DND-41 (cell line): Measurements from ENCODE around the gene OAS2.

Experiments
- ATAC-seq: fragments of 200-7000 bp; cut with Tn5 transposase; 3 replicates; pipeline ENCODE4 v1.9.1; 2021; ENCODE audit warnings: low read depth; ENCODE audit not compliant: insufficient read depth
- DNase-seq: peaks from one replicate; pipeline ENCODE4 v3.0.0-alpha.2; 2020
- H2AFZ ChIP-seq: 2 replicates; pipeline ENCODE4 v1.6.0; 2012; ENCODE audit warnings: low read depth, low read length
- H3K27ac ChIP-seq: 2 replicates; pipeline ENCODE4 v1.5.1; 2012; ENCODE audit warnings: low read length, inconsistent platforms
- H3K27me3 ChIP-seq: fragments of 200-600 bp; sonication (generic); 2 replicates; pipeline ENCODE4 v1.6.0; 2012; ENCODE audit warnings: low read length, mild to moderate bottlenecking, inconsistent platforms; ENCODE audit not compliant: insufficient read depth, poor library complexity
- H3K36me3 ChIP-seq: 2 replicates; pipeline ENCODE4 v1.5.1; 2012; ENCODE audit warnings: low read length, inconsistent platforms; ENCODE audit not compliant: insufficient read depth
- H3K4me1 ChIP-seq: 2 replicates; pipeline ENCODE4 v1.5.1; 2012; ENCODE audit warnings: mild to moderate bottlenecking, low read length; ENCODE audit not compliant: insufficient read depth
- H3K4me2 ChIP-seq: 2 replicates; pipeline ENCODE4 v1.6.0; 2012; ENCODE audit warnings: mild to moderate bottlenecking, moderate library complexity, low read length, inconsistent platforms; ENCODE audit not compliant: insufficient read depth
- H3K4me3 ChIP-seq, 2 experiments: fragments of 200-600 bp in 1 of 2; shearing (Covaris generic) in 1 of 2; 2 replicates each; pipeline ENCODE4 v1.5.1; 2012 to 2016; ENCODE audit warnings: inconsistent platforms in 2 of 2, low read length in 2 of 2, mild to moderate bottlenecking in 2 of 2, low read depth in 1 of 2, moderate library complexity in 1 of 2
- H3K79me2 ChIP-seq: 2 replicates; pipeline ENCODE4 v1.6.0; 2012; ENCODE audit warnings: low read length, inconsistent platforms; ENCODE audit not compliant: insufficient read depth
- H3K9ac ChIP-seq: 2 replicates; pipeline ENCODE4 v1.6.0; 2012; ENCODE audit warnings: low read depth, mild to moderate bottlenecking, inconsistent platforms, low read length, moderate library complexity
- H3K9me3 ChIP-seq: 2 replicates; pipeline ENCODE4 v1.5.1; 2012; ENCODE audit warnings: low read length, moderate library complexity, mild to moderate bottlenecking, inconsistent platforms; ENCODE audit not compliant: insufficient read depth, severe bottlenecking
- H4K20me1 ChIP-seq: 2 replicates; pipeline ENCODE4 v1.6.0; 2012; ENCODE audit warnings: low read length; ENCODE audit not compliant: insufficient read depth
- CTCF ChIP-seq: IDR thresholded peaks from 2 replicates; pipeline ENCODE4 v1.5.1; 2012; ENCODE audit warnings: borderline replicate concordance, low read length, moderate library complexity, mild to moderate bottlenecking; ENCODE audit not compliant: poor library complexity, severe bottlenecking; ENCODE audit errors: extremely low read depth
- EZH2 ChIP-seq: IDR thresholded peaks from 3 replicates; pipeline ENCODE4 v1.6.1; 2012; ENCODE audit warnings: borderline replicate concordance, low read depth, mild to moderate bottlenecking, moderate library complexity, low read length, inconsistent platforms; ENCODE audit not compliant: severe bottlenecking

OAS2 gene

DNA sequence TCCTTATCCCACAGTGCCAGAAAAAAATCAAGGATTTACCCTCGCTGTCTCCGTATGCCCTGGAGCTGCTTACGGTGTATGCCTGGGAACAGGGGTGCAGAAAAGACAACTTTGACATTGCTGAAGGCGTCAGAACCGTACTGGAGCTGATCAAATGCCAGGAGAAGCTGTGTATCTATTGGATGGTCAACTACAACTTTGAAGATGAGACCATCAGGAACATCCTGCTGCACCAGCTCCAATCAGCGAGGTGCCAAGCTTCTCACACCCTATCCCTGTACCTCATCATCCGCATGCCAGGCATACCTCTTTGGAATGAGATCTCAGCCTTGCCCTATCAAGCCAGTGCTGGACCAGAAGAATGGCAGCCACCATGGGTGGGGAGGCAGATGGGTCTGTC lies 19.2 kb downstream of the OAS2 start:
- Histone ChIP-seq H3K4me3 (no peak overlapping the region), H3K27me3 (no peaks in the 10 kb centered on the region), H3K9me3 (peaks cover 6% of the 10 kb centered on the region), H4K20me1 (no peaks in the 10 kb centered on the region), H3K4me1 (no peaks in the 10 kb centered on the region), H3K4me2 (no peak overlapping the region), H3K9ac (no peak overlapping the region), H3K27ac (no peak overlapping the region), H3K36me3 (peaks cover 20% of the 10 kb centered on the region), H2AFZ (no peak overlapping the region), H3K79me2 (no peaks in the 10 kb centered on the region)
- DNase-seq (no peak), ATAC-seq (no peak)
- TF ChIP-seq CTCF, result no peak
- TF ChIP-seq EZH2, result no peak

DNA sequence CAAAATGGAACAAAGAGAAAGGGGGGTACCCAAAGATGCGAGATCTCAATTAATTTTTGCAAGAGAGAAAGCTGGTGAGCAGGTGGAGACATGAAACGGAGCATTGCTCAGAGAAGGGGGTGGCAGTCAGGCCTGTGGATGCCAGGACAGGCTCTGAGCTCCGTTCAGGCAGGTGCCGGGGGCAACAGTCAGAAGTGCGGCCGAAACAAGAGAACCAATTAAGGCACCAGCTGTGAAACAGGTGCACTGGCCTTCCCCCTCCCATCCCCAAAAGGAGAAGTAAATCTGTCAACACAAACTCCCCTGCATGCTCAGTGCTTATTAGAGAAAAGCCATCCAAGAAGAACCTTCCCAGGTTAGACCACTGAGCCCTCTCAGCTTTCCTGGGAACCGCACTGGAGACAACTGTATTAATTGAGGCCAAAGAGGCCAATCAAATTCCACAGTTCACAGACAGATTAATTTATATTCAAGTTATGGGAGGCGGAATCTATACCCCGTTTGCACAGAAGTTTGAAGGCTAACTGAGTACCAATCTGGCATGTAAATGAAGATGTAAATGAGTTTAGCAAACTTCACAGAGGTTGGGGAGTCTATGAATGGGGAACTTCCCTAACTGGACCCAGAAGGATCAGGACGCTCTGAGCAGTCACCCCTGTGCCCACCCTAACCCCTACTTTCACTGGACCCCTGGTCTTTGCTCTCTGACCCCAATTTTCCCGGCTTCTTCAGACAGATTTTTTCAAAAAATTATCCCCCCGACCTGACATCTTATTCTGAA lies 20.9 kb downstream of the OAS2 start:
- Histone ChIP-seq H3K4me2 (no peak overlapping the region), H2AFZ (no peak overlapping the region), H3K27ac (no peak overlapping the region), H4K20me1 (no peaks in the 10 kb centered on the region), H3K4me1 (no peaks in the 10 kb centered on the region), H3K9ac (no peak overlapping the region), H3K9me3 (peaks cover 6% of the 10 kb centered on the region), H3K36me3 (peaks cover 20% of the 10 kb centered on the region), H3K27me3 (no peaks in the 10 kb centered on the region), H3K4me3 (no peak overlapping the region), H3K79me2 (no peaks in the 10 kb centered on the region)
- DNase-seq (no peak), ATAC-seq (no peak)
- TF ChIP-seq CTCF (no peak), EZH2 (no peak)

- peaks cover 6% of the 10 kb centered on the region for H3K9me3 ChIP-seq
- H3K79me2 ChIP-seq, result no peaks in the 10 kb centered on the region
- no peak overlapping the region for H2AFZ ChIP-seq
- DNase-seq (no peak), ATAC-seq (no peak)
- H3K4me2 ChIP-seq, result no peak overlapping the region
- no peak overlapping the region for H3K4me3 ChIP-seq
- TF ChIP-seq EZH2 (no peak), CTCF (no peak)
- H3K36me3 ChIP-seq, result peaks cover 24% of the 10 kb centered on the region
- H3K4me1 ChIP-seq, result no peaks in the 10 kb centered on the region
- H3K27ac ChIP-seq, result no peak overlapping the region
- H3K27me3 ChIP-seq, result no peaks in the 10 kb centered on the region
- H3K9ac ChIP-seq, result no peak overlapping the region
- H4K20me1 ChIP-seq, result no peaks in the 10 kb centered on the region
Measured at GRCh38 chr12:113000433-113000832, 22.1 kb downstream of the OAS2 start.
